Gastrocnemius medialis (tissue), 4 donors: ENCODE results near the gene BCORL1. TPM values are rescaled to one million over a fixed set of nuclear protein-coding genes. Genes with fewer than 3 reads are reported as not detected.

Experiments used
- ATAC-seq, 2 donors: fragments of 150-250 bp; one replicate each; pipeline ENCODE4 v1.9.1; 2016
- DNase-seq, 2 donors: peaks; one replicate each; pipeline ENCODE4 v3.0.0-alpha.2; 2019
- H3K27ac ChIP-seq, 4 donors: fragments of 200-600 bp; sonication (generic); 1 replicate in 1 of 4; 2 replicates in 3 of 4; pipeline ENCODE4 v1.5.1; 2016 to 2018; ENCODE audit warnings: mild to moderate bottlenecking in 2 of 4, moderate library complexity in 1 of 4
- H3K27me3 ChIP-seq, 3 donors: fragments of 200-600 bp; sonication (generic) in 2 of 3; 1 replicate in 1 of 3; 2 replicates in 2 of 3; pipeline versions ENCODE4 v1.5.1 to v1.6.0; 2016 to 2019; ENCODE audit warnings: mild to moderate bottlenecking in 1 of 3, moderate library complexity in 1 of 3
- H3K36me3 ChIP-seq, 2 donors: fragments of 200-600 bp; sonication (generic) in 1 of 2; one replicate each; pipeline ENCODE4 v1.5.1; 2017 to 2018
- H3K4me1 ChIP-seq, 2 donors: fragments of 200-600 bp; sonication (generic) in 1 of 2; one replicate each; pipeline ENCODE4 v1.5.1; 2016 to 2017; ENCODE audit warnings: mild to moderate bottlenecking in 2 of 2
- H3K4me3 ChIP-seq, 4 donors: fragments of 200-600 bp; sonication (generic) in 3 of 4; 1 replicate in 1 of 4; 2 replicates in 3 of 4; pipeline ENCODE4 v1.5.1; 2016 to 2019; ENCODE audit warnings: mild to moderate bottlenecking in 2 of 4
- H3K9me3 ChIP-seq, 3 donors: fragments of 200-600 bp; sonication (generic) in 2 of 3; 1 replicate in 1 of 3; 2 replicates in 2 of 3; pipeline ENCODE4 v1.5.1; 2016 to 2019
- POLR2A ChIP-seq, 2 donors: fragments of 450-650 bp; IDR thresholded peaks; one replicate each; pipeline ENCODE4 v1.6.1; 2017; ENCODE audit warnings: antibody characterized with exemption in 2 of 2, mild to moderate bottlenecking in 2 of 2, moderate library complexity in 2 of 2
- in situ Hi-C, 4 donors: fragments of 200-750 bp; cut with MboI; loops; one replicate each; pipeline versions ENCODE4 v1.15.0 to v1.8.0; 2017; ENCODE audit warnings: low sequenced_read_pairs in 4 of 4
- intact Hi-C: fragments of 100-400 bp; cut with DNase I; formaldehyde crosslinking; loops from one replicate; pipeline ENCODE4 v1.15.1; 2023; ENCODE audit warnings: low total_unique reads
- total RNA-seq, 4 donors: library from RNA; depleted of rRNA; stranded (reverse); fragments of >200 nt; gene quantifications; one replicate each; pipeline versions ENCODE4 v1.1.0 to v1.2.3, GENCODE V29; 2016
- TF ChIP-seq, protein P1 (sequence below), 5 experiments: fragments of 450-650 bp in 3 of 5; fragments of 200-600 bp in 2 of 5; sonication (generic) in 2 of 5; IDR thresholded peaks in 4 of 5; conservative IDR thresholded peaks in 1 of 5; 1 replicate in 4 of 5; 2 replicates in 1 of 5; pipeline ENCODE4 v1.5.1; 2016 to 2019; ENCODE audit warnings: antibody characterized with exemption in 5 of 5, mild to moderate bottlenecking in 3 of 5, moderate library complexity in 3 of 5

Gene BCORL1
- total RNA-seq, 4 donors from 2014 or later = 1.1 to 3.6 (median 2.4) TPM

DNA sequence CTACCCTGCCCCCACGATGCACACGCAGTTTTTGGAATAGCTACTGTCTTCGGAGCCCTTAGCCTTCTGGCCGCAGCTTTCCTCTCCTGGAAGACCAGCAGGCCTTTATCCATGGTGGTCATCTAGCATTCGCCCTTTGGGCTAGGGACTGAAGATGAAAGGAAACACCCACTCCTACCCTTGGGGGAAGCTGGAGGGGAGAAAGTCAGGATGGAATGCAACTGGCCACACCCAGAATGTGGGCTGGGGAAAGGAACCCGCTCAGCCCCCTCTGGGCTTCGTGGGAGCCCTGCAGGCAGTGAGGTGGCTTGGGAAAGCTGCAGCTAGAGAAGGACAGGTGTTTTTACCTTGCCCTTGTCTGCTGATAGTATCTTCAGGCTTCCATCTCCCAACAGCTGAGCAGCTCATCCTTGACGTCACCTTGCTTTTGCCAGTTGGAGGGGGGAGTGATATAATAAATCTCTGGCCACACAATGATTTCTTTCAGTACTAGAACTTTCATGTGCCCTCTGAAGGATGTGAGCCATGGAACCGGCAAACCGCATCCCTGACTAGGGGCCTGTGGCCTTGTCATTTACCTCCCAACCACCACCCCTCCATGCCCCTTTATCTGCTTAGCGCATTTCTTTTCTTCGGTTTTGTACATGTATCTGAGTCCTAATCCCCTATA is 68.9 kb downstream of the BCORL1 start:
- intact Hi-C loops = no loop called here
- ATAC-seq = no peak
- in situ Hi-C loops = loop anchor here in 3 of 4 donors (10.0 to 25.0 kb wide), 2 partner anchors 127 to 439 kb away; no protein-coding TSS in a partner anchor

DNA sequence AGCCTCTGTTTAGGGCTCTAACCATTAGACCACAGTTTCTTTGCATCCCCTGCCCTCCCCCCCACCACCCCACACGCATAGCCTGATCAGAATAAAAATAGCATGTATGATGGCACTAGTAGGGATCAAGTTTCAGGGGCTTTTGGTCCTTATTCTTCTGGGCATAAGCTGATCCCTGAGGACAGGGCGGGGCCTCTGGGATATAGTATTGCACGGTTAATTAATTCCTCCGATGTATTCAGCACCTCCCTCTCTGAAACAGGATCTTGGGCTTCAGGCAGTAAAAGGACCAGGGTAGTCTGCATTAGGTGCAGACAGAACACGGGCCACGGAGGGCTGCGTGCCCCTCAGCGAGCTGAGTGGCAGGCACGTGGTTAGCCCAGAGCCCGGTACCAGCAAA is 70.8 kb downstream of the BCORL1 start:
- intact Hi-C loops (no loop called here), in situ Hi-C loops (loop anchor here in 3 of 4 donors (10.0 to 25.0 kb wide), 2 partner anchors 128 to 441 kb away; no protein-coding TSS in a partner anchor)
- Histone ChIP-seq H3K27ac (no peak overlapping the region), H3K9me3 (no peaks in the 10 kb centered on the region), H3K27me3 (no peaks in the 10 kb centered on the region), H3K4me3 (no peak overlapping the region), H3K4me1 (peaks cover 0 to 3% of the 10 kb centered on the region in 2 donors), H3K36me3 (peaks cover 0 to 9% of the 10 kb centered on the region in 2 donors)
- no peak for TF ChIP-seq POLR2A (IDR thresholded peaks at IDR 0.05)
- TF ChIP-seq, protein P1, sequence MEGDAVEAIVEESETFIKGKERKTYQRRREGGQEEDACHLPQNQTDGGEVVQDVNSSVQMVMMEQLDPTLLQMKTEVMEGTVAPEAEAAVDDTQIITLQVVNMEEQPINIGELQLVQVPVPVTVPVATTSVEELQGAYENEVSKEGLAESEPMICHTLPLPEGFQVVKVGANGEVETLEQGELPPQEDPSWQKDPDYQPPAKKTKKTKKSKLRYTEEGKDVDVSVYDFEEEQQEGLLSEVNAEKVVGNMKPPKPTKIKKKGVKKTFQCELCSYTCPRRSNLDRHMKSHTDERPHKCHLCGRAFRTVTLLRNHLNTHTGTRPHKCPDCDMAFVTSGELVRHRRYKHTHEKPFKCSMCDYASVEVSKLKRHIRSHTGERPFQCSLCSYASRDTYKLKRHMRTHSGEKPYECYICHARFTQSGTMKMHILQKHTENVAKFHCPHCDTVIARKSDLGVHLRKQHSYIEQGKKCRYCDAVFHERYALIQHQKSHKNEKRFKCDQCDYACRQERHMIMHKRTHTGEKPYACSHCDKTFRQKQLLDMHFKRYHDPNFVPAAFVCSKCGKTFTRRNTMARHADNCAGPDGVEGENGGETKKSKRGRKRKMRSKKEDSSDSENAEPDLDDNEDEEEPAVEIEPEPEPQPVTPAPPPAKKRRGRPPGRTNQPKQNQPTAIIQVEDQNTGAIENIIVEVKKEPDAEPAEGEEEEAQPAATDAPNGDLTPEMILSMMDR (IDR thresholded peaks at IDR 0.05 in 4 of 5, conservative IDR thresholded peaks at IDR 0.05 in 1 of 5) = no peak
- no peak for ATAC-seq
- DNase-seq = no peak

More for the DNA sequence above, 68.9 kb downstream of the BCORL1 start:
- no peak for DNase-seq
- Histone ChIP-seq H3K9me3 (no peaks in the 10 kb centered on the region), H3K4me3 (no peak overlapping the region), H3K4me1 (peaks cover 0 to 3% of the 10 kb centered on the region in 2 donors), H3K36me3 (peaks cover 0 to 9% of the 10 kb centered on the region in 2 donors), H3K27ac (no peak overlapping the region), H3K27me3 (no peaks in the 10 kb centered on the region)
- TF ChIP-seq POLR2A (IDR thresholded peaks at IDR 0.05) = no peak
- TF ChIP-seq, protein P1 (IDR thresholded peaks at IDR 0.05 in 4 of 5, conservative IDR thresholded peaks at IDR 0.05 in 1 of 5) = no peak

DNA sequence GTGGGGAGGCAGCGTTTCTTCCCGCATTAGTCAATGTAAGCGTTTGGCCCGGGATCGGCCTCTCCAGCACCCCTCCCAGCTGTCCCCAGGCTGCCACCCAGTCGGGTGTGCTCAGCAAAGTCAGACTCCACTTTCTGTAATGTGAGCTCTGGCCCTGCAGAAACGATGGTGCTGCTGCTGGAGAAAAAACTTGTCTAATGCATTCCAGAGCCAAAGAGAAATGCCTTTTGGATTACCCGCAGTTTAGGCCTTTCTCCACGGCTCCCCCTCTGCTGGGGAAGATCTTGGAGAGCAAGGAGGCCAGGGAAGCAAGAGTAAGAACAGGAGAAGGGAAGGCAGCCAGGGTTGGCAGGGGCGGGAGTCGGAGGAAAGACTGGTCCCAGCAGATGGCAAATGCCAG is 72.7 kb downstream of the BCORL1 start:
- ATAC-seq (peak; percentile 39 to 63), DNase-seq (peak in 1 of 2 donors; percentile 21)
- no peaks in the 10 kb centered on the region for H3K9me3 ChIP-seq
- peak overlapping the region in 1 of 4 donors; percentile 31 for H3K27ac ChIP-seq
- H3K27me3 ChIP-seq = no peaks in the 10 kb centered on the region
- intact Hi-C loops (no loop called here), in situ Hi-C loops (loop anchor here in 3 of 4 donors (10.0 to 25.0 kb wide), 2 partner anchors 130 to 443 kb away; no protein-coding TSS in a partner anchor)
- TF ChIP-seq, protein P1 (IDR thresholded peaks at IDR 0.05 in 4 of 5, conservative IDR thresholded peaks at IDR 0.05 in 1 of 5) = no peak
- no peak for TF ChIP-seq POLR2A (IDR thresholded peaks at IDR 0.05)
- peaks cover 0 to 9% of the 10 kb centered on the region in 2 donors for H3K36me3 ChIP-seq
- no peak overlapping the region for H3K4me3 ChIP-seq
- H3K4me1 ChIP-seq = peaks cover 0 to 9% of the 10 kb centered on the region in 2 donors

DNA sequence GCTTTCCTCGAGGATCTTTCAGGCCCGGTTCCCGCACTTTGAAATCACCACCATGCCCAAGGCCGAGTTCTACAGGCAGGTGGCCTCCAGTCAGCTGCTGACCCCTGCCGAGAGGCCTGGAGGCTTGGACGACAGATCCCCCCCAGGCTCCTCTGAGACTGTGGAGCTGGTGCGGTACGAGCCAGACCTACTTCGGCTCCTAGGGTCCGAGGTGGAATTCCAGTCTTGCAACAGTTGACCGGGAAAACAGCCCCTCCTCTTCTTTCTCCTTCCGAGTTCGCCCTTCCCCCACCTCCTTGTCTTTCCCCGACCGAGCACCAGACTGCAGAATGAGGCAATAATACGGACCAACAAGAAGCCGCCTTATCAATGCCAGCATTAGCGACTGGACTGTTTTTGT is 73.5 kb downstream of the BCORL1 start:
- no peaks in the 10 kb centered on the region for H3K27me3 ChIP-seq
- H3K36me3 ChIP-seq = peaks cover 0 to 9% of the 10 kb centered on the region in 2 donors
- no peaks in the 10 kb centered on the region for H3K9me3 ChIP-seq
- intact Hi-C loops = no loop called here
- DNase-seq (no peak), ATAC-seq (no peak)
- TF ChIP-seq, protein P1 (IDR thresholded peaks at IDR 0.05 in 4 of 5, conservative IDR thresholded peaks at IDR 0.05 in 1 of 5) = no peak
- no peak for TF ChIP-seq POLR2A (IDR thresholded peaks at IDR 0.05)
- in situ Hi-C loops = loop anchor here in 3 of 4 donors (10.0 to 25.0 kb wide), 2 partner anchors 131 to 444 kb away; no protein-coding TSS in a partner anchor
- no peak overlapping the region for H3K4me3 ChIP-seq
- H3K4me1 ChIP-seq = peaks cover 0 to 9% of the 10 kb centered on the region in 2 donors
- no peak overlapping the region for H3K27ac ChIP-seq
